HG02840 (cell line): ENCODE results near the gene ATP6V0C.

Source experiments
- ATAC-seq: cut with Tn5 transposase; IDR thresholded peaks from one replicate; pipeline ENCODE4 v1.9.1; 2021; ENCODE audit warnings: mild to moderate bottlenecking, moderate library complexity, moderate number of reproducible peaks; ENCODE audit not compliant: unreplicated experiment, low FRiP score

Gene ATP6V0C

GRCh38 chr16:2513405-2514332, at the start of gene ATP6V0C:
ATP6V0C (plus strand) TSS chr16:2513952; CDS start chr16:2514104, 152 bp downstream.
- peak; percentile 66 for ATAC-seq

GRCh38 chr16:2464333-2464732, 49.4 kb upstream of the ATP6V0C start:
- ATAC-seq: no peak

- no peak for ATAC-seq
These were observed 47.9 kb upstream of the ATP6V0C start for GRCh38 chr16:2465653-2466415.

- ATAC-seq: no peak
These were observed 46.9 kb upstream of the ATP6V0C start for GRCh38 chr16:2466667-2467527.

- no peak for ATAC-seq
These were observed 46.1 kb upstream of the ATP6V0C start for GRCh38 chr16:2467528-2468232.

GRCh38 chr16:2468233-2468724, 45.5 kb upstream of the ATP6V0C start:
- no peak for ATAC-seq

- ATAC-seq: no peak
These were observed 44.9 kb upstream of the ATP6V0C start for GRCh38 chr16:2468725-2469398.

- ATAC-seq: no peak
These were observed 44.1 kb upstream of the ATP6V0C start for GRCh38 chr16:2469399-2470233.

GRCh38 chr16:2470234-2470601, 43.5 kb upstream of the ATP6V0C start:
- no peak for ATAC-seq

- ATAC-seq: no peak
These were observed 43.1 kb upstream of the ATP6V0C start for GRCh38 chr16:2470603-2471015.

- ATAC-seq: no peak
These were observed 42.6 kb upstream of the ATP6V0C start, which contains the start of gene NTN3 for GRCh38 chr16:2471016-2471652. NTN3 (plus strand) TSS chr16:2471297; CDS start chr16:2471702, 405 bp downstream.

- no peak for ATAC-seq
These were observed 41.9 kb upstream of the ATP6V0C start for GRCh38 chr16:2471653-2472487.

- no peak for ATAC-seq
These were observed 41.3 kb upstream of the ATP6V0C start for GRCh38 chr16:2472488-2472864.

GRCh38 chr16:2472885-2473445, 40.8 kb upstream of the ATP6V0C start:
- ATAC-seq: no peak

- ATAC-seq: no peak
These were observed 40.3 kb upstream of the ATP6V0C start for GRCh38 chr16:2473446-2473926.
